Measurements from ENCODE around the gene HDAC3.

HDAC3 gene

GRCh38 chr5:141637123-141637766 is 596 bp upstream of the HDAC3 start:
- H3K4me3 ChIP-seq (ENCODE audit: low read depth, low read length): peak overlapping the region; percentile 92
- TF ChIP-seq CTCF (IDR thresholded peaks at IDR 0.05; ENCODE audit: low read depth, low read length): no peak
- DNase-seq (ENCODE audit: low read depth, low spot score): no peak
- in situ Hi-C loops (cut with HindIII; ENCODE audit: low sequenced_read_pairs): no loop called here

GRCh38 chr5:141636106-141636412 is 590 bp downstream of the HDAC3 start:
- H3K4me3 ChIP-seq (ENCODE audit: low read depth, low read length): peak overlapping the region; percentile 92
- in situ Hi-C loops (cut with HindIII; ENCODE audit: low sequenced_read_pairs): no loop called here
- TF ChIP-seq CTCF (IDR thresholded peaks at IDR 0.05; ENCODE audit: low read depth, low read length): no peak
- DNase-seq (ENCODE audit: low read depth, low spot score): no peak

- in situ Hi-C loops (cut with HindIII; ENCODE audit: low sequenced_read_pairs): no loop called here
- no peak for TF ChIP-seq CTCF (IDR thresholded peaks at IDR 0.05; ENCODE audit: low read depth, low read length)
- DNase-seq (ENCODE audit: low read depth, low spot score): no peak
These were observed 1.0 kb downstream of the HDAC3 start for GRCh38 chr5:141635646-141636045.

GRCh38 chr5:141634720-141635119 is 1.9 kb downstream of the HDAC3 start:
- DNase-seq (ENCODE audit: low read depth, low spot score): no peak
- H3K4me3 ChIP-seq (ENCODE audit: low read depth, low read length): no peak overlapping the region
- no peak for TF ChIP-seq CTCF (IDR thresholded peaks at IDR 0.05; ENCODE audit: low read depth, low read length)
- in situ Hi-C loops (cut with HindIII; ENCODE audit: low sequenced_read_pairs): no loop called here

More at GRCh38 chr5:141635646-141636045, 1.0 kb downstream of the HDAC3 start:
- H3K4me3 ChIP-seq (ENCODE audit: low read depth, low read length): peak overlapping the region; percentile 92

- no peak for DNase-seq (ENCODE audit: low read depth, low spot score)
- TF ChIP-seq CTCF (IDR thresholded peaks at IDR 0.05; ENCODE audit: low read depth, low read length): no peak
- in situ Hi-C loops (cut with HindIII; ENCODE audit: low sequenced_read_pairs): no loop called here
- H3K4me3 ChIP-seq (ENCODE audit: low read depth, low read length): no peak overlapping the region
These were observed 2.6 kb downstream of the HDAC3 start for GRCh38 chr5:141633871-141634561.

GRCh38 chr5:141632650-141633049 is 4.0 kb downstream of the HDAC3 start:
- TF ChIP-seq CTCF (IDR thresholded peaks at IDR 0.05; ENCODE audit: low read depth, low read length): no peak
- in situ Hi-C loops (cut with HindIII; ENCODE audit: low sequenced_read_pairs): no loop called here
- no peak overlapping the region for H3K4me3 ChIP-seq (ENCODE audit: low read depth, low read length)
- DNase-seq (ENCODE audit: low read depth, low spot score): no peak

All from astrocyte of the spinal cord (primary cell).